ENCODE results near the gene SLC6A11. TPM values are rescaled to one million over a fixed set of nuclear protein-coding genes. Genes with fewer than 3 reads are reported as not detected.

The SLC6A11 gene
- total RNA-seq, 6 experiments from 2014 or later = 0.05 TPM; not detected in 5

GRCh38 chr3:10946526-10946925 lies 130.5 kb downstream of the SLC6A11 start:
- no peak for TF ChIP-seq CTCF (IDR thresholded peaks at IDR 0.05)
- Mint-ChIP-seq H3K9me3 (no peaks in the 10 kb centered on the region; the same call in 1 of the 2 replicates), H3K27ac (no peak overlapping the region), H3K4me3 (no peak overlapping the region), H3K4me1 (ENCODE audit: low read depth) (no peaks in the 10 kb centered on the region), H3K36me3 (ENCODE audit: low read depth) (no peaks in the 10 kb centered on the region), H3K27me3 (ENCODE audit: insufficient read depth) (peaks cover 41% of the 10 kb centered on the region)
- DNase-seq = no peak

GRCh38 chr3:10948326-10948725 lies 132.3 kb downstream of the SLC6A11 start:
- Mint-ChIP-seq H3K27ac (no peak overlapping the region), H3K4me1 (ENCODE audit: low read depth) (no peaks in the 10 kb centered on the region), H3K9me3 (no peaks in the 10 kb centered on the region), H3K4me3 (no peak overlapping the region), H3K27me3 (ENCODE audit: insufficient read depth) (peaks cover 34% of the 10 kb centered on the region), H3K36me3 (ENCODE audit: low read depth) (no peaks in the 10 kb centered on the region)
- DNase-seq = no peak
- TF ChIP-seq CTCF (IDR thresholded peaks at IDR 0.05) = no peak

- Mint-ChIP-seq H3K27me3 (ENCODE audit: insufficient read depth) (peaks cover 41% of the 10 kb centered on the region), H3K27ac (no peak overlapping the region), H3K9me3 (no peaks in the 10 kb centered on the region), H3K4me3 (no peak overlapping the region), H3K36me3 (ENCODE audit: low read depth) (no peaks in the 10 kb centered on the region), H3K4me1 (ENCODE audit: low read depth) (no peaks in the 10 kb centered on the region)
- no peak for DNase-seq
- TF ChIP-seq CTCF (IDR thresholded peaks at IDR 0.05) = no peak
These were observed 133.2 kb downstream of the SLC6A11 start for GRCh38 chr3:10949197-10949596.

DNA sequence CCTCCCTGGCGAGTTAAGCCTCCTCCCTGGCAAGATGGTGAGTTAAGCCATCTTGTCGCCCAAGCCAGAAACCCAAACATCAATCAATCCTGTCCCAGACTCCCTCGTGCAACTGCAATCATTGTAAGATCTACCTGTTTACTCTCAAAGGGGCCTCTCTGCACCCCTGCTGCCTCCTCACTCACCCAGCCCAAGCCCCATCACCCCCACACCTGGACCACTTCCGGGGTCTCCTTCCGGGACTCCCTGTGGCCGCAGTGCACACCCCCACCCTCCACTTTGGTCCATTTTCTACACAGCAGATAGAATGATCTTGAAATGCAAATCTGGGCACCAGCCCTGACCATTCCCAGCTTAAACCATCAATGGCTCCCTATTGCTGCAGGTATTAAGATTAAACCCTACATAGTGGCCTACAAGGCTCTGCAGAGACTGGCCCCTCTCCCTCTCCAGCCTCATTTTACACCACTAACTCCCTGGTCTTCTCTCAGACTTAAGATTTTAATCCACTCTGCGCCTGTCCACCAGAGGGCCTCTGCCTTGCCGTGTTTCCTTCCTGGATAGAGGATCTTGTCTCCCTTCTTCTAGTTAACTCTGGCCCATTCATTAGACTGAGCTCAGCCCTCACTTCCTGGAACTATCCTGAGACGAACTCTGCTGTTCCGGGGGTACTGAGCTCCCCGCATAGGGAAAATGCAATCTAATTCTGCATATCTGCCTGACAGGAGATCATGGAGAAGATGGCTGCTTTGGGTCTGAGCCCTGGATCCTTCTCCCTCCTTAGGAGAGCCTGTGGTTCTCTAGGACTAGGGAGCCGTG lies 134.7 kb downstream of the SLC6A11 start:
- no peaks in the 10 kb centered on the region for H3K4me1 Mint-ChIP-seq (ENCODE audit: low read depth)
- H3K36me3 Mint-ChIP-seq (ENCODE audit: low read depth) = no peaks in the 10 kb centered on the region
- H3K9me3 Mint-ChIP-seq = no peaks in the 10 kb centered on the region
- no peak overlapping the region for H3K27ac Mint-ChIP-seq
- H3K27me3 Mint-ChIP-seq (ENCODE audit: insufficient read depth) = peaks cover 36% of the 10 kb centered on the region
- no peak overlapping the region for H3K4me3 Mint-ChIP-seq
- peak; percentile 39 for DNase-seq
- TF ChIP-seq CTCF (IDR thresholded peaks at IDR 0.05) = peak; percentile 80

GRCh38 chr3:10951295-10951926 lies 135.4 kb downstream of the SLC6A11 start:
- H3K27me3 Mint-ChIP-seq (ENCODE audit: insufficient read depth) = peaks cover 43% of the 10 kb centered on the region

More at GRCh38 chr3:10951295-10951926, 135.4 kb downstream of the SLC6A11 start:
- no peaks in the 10 kb centered on the region for H3K36me3 Mint-ChIP-seq (ENCODE audit: low read depth)
- no peak for DNase-seq
- TF ChIP-seq CTCF (IDR thresholded peaks at IDR 0.05) = no peak
- no peaks in the 10 kb centered on the region for H3K4me1 Mint-ChIP-seq (ENCODE audit: low read depth)
- H3K27ac Mint-ChIP-seq = no peak overlapping the region
- H3K4me3 Mint-ChIP-seq = no peak overlapping the region
- H3K9me3 Mint-ChIP-seq = no peaks in the 10 kb centered on the region
